ENCODE measurements around the gene BARHL1. TPM values are rescaled to one million over a fixed set of nuclear protein-coding genes. Genes with fewer than 3 reads are reported as not detected.

BARHL1 gene
- total RNA-seq, 6 experiments from 2014 or later, result not detected

DNA sequence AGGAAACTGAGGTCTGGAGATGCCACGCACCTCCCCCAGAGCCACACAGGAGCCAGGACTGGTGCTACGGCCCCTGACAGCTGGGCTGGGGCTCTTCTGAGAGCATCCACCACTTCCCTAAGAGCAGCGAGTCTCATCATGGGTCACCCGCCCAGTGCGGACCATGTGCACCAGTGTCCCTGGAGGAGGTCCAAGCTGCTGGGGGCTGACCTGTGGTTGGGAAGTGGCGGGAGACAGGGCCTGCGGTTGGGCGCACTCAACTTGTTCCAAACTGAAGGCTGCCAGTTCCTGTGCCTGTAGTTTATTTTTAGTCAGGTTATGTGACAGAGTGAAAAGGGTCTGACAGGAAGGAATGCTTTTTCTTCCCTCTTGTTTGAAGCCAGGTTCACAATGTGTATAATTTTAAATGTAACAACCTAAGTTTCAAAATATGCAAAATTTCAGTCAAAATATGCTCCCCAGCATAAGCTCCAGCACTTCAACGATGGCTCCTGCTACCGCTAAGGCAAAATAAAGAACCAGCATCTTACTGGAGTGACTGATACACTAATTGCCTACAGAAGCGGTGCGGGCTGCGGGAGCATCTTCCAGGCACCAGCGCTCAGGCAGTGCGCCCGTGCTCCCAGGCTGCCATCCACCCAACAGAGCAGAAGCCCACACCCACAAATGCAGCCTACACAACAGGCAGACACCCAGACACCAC is 14.8 kb downstream of the BARHL1 start:
- no peaks in the 10 kb centered on the region for H3K9me3 Mint-ChIP-seq
- H3K27ac Mint-ChIP-seq, result no peak overlapping the region
- no peak for TF ChIP-seq CTCF (IDR thresholded peaks at IDR 0.05)
- H3K4me1 Mint-ChIP-seq (ENCODE audit: low read depth), result no peaks in the 10 kb centered on the region
- DNase-seq, result no peak
- H3K27me3 Mint-ChIP-seq (ENCODE audit: insufficient read depth), result peaks cover 2% of the 10 kb centered on the region; the same call in 1 of the 2 replicates
- peaks cover 38% of the 10 kb centered on the region for H3K36me3 Mint-ChIP-seq (ENCODE audit: low read depth)
- no peak overlapping the region for H3K4me3 Mint-ChIP-seq

DNA sequence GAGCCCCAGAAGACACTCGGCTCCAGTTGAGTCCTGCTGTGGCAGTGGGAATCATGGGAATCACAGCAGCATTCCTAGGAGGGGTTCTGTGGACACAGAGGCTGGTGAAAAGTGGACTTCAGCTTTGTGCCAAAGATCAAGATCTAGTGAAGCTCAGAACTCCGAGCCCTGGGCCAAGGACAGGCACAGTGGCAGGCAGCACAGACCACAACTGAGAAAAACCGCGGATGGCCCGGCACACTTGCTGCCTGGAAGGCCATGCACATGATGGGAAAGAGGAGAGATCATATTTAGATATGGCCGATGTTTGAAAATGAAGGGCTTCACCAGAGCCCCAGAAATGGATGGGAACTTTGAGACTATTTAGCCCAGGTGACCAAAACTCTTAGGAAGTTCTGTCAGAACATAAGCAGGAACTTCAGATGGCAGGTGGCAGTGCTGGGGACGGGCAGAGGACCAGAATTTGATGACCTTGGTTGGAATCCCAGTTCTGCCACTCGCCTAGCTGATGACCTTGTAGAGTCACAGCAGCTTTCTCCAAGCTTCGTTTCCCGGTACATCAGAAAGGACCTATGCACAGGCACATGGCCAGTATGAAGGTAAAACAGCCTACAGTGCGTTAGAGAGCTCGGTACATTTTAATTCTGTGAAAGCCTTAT is 18.0 kb downstream of the BARHL1 start:
- H3K4me1 Mint-ChIP-seq (ENCODE audit: low read depth), result no peaks in the 10 kb centered on the region
- peaks cover 53% of the 10 kb centered on the region for H3K36me3 Mint-ChIP-seq (ENCODE audit: low read depth)

GRCh38 chr9:132602207-132602606 is 19.8 kb downstream of the BARHL1 start:
- no peak for TF ChIP-seq CTCF (IDR thresholded peaks at IDR 0.05)
- Mint-ChIP-seq H3K27ac (no peak overlapping the region), H3K36me3 (ENCODE audit: low read depth) (peaks cover 56% of the 10 kb centered on the region), H3K27me3 (ENCODE audit: insufficient read depth) (no peaks in the 10 kb centered on the region), H3K4me3 (no peak overlapping the region), H3K4me1 (ENCODE audit: low read depth) (no peaks in the 10 kb centered on the region), H3K9me3 (no peaks in the 10 kb centered on the region)
- DNase-seq, result no peak

More for the DNA sequence above, 18.0 kb downstream of the BARHL1 start:
- Mint-ChIP-seq H3K4me3 (no peak overlapping the region), H3K27ac (no peak overlapping the region), H3K27me3 (ENCODE audit: insufficient read depth) (no peaks in the 10 kb centered on the region), H3K9me3 (no peaks in the 10 kb centered on the region)
- TF ChIP-seq CTCF (IDR thresholded peaks at IDR 0.05), result no peak
- no peak for DNase-seq

GRCh38 chr9:132605387-132605786 is 23.0 kb downstream of the BARHL1 start:
- no peak for TF ChIP-seq CTCF (IDR thresholded peaks at IDR 0.05)
- no peaks in the 10 kb centered on the region; the same call in 1 of the 2 replicates for H3K27me3 Mint-ChIP-seq (ENCODE audit: insufficient read depth)
- no peak overlapping the region for H3K27ac Mint-ChIP-seq
- H3K4me1 Mint-ChIP-seq (ENCODE audit: low read depth), result peaks cover 13% of the 10 kb centered on the region
- H3K4me3 Mint-ChIP-seq, result no peak overlapping the region
- no peak for DNase-seq
- no peaks in the 10 kb centered on the region for H3K9me3 Mint-ChIP-seq
- H3K36me3 Mint-ChIP-seq (ENCODE audit: low read depth), result peaks cover 62% of the 10 kb centered on the region

DNA sequence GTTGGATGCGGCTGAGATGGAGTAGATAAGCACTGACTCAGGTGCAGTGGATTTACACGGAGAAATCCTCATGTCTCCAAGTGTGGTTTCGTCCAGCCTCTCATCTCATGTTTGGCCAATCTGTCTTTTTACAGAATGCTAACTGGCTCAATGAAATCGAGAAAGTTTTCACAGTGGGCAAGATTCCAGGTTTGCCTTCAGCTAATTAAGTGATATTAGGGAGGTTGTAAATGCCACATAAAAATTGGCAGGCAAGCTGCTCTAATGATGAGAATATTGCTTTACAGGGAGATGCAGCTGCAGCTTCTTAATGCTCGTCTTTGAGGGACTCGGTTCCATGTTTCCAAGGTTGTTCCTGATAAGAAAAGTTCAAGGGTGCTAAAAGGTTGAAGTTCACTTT is 23.7 kb downstream of the BARHL1 start:
- Mint-ChIP-seq H3K4me1 (ENCODE audit: low read depth) (peaks cover 19% of the 10 kb centered on the region), H3K27ac (no peak overlapping the region), H3K4me3 (no peak overlapping the region), H3K27me3 (ENCODE audit: insufficient read depth) (no peaks in the 10 kb centered on the region; the same call in 1 of the 2 replicates), H3K9me3 (no peaks in the 10 kb centered on the region), H3K36me3 (ENCODE audit: low read depth) (peaks cover 63% of the 10 kb centered on the region)
- no peak for DNase-seq
- no peak for TF ChIP-seq CTCF (IDR thresholded peaks at IDR 0.05)

Measured in HFFc6 (cell line).